A673 (cell line): Measurements from ENCODE around the gene TCL1B.

Source experiments
- CTCF ChIP-seq: fragments of 300-800, 200-600 bp; sonication (generic); conservative IDR thresholded peaks from 2 replicates; pipeline ENCODE4 v1.5.1; 2017; ENCODE audit warnings: low read depth, mild to moderate bottlenecking, antibody characterized with exemption, low read length, moderate library complexity, mixed read lengths
- EZH2 ChIP-seq: fragments of 200-600 bp; sonication (generic); IDR thresholded peaks from 2 replicates; pipeline ENCODE4 v1.6.1; 2017; ENCODE audit warnings: borderline replicate concordance, low read depth, mild to moderate bottlenecking, mixed read lengths, antibody characterized with exemption, low read length; ENCODE audit not compliant: poor library complexity, severe bottlenecking

DNA sequence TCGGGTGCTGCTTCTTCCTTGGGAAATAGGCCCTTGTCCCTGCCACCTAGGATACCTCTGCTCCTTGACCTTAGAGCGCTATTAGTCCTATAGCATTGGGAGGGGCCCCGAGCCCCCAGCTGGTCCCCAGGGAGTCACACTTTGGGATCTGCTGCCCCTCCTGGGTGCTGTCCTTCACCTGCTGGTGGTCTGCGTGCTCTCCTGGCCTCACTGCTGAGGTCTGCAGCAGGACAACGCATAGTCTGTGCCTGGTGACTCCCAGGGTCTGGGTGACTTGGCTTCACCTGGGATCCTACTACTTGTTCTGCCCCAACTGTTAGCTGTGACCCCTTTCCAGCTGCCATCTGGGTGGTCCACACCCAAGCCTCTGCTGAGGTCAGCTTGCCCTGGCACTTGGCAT is 8.8 kb downstream of the TCL1B start:
- no peak for TF ChIP-seq CTCF
- no peak for TF ChIP-seq EZH2
